Liver (tissue), 9 donors: ENCODE results near the gene TMEM218. TPM values are rescaled to one million over a fixed set of nuclear protein-coding genes. Genes with fewer than 3 reads are reported as not detected.

Source experiments
- DNase-seq: peaks from one replicate; pipeline ENCODE4 v3.0.0-alpha.2; 2017; ENCODE audit warnings: low spot score
- H3K27ac ChIP-seq, 2 donors: one replicate each; pipeline ENCODE4 v1.7.0; 2013; ENCODE audit warnings: inconsistent platforms in 2 of 2, low read length in 2 of 2, control low read depth in 1 of 2, low read depth in 1 of 2, mild to moderate bottlenecking in 1 of 2
- H3K27me3 ChIP-seq, 4 donors: one replicate each; pipeline versions ENCODE4 v1.6.1 to v1.7.0; 2013; ENCODE audit warnings: low read length in 3 of 4, inconsistent platforms in 1 of 4, mild to moderate bottlenecking in 1 of 4, moderate library complexity in 1 of 4; ENCODE audit not compliant: control insufficient read depth in 4 of 4, insufficient read depth in 4 of 4
- H3K36me3 ChIP-seq, 4 donors: one replicate each; pipeline versions ENCODE4 v1.6.1 to v1.7.0; 2013; ENCODE audit warnings: low read length in 3 of 4, mild to moderate bottlenecking in 3 of 4, low read depth in 1 of 4, moderate library complexity in 1 of 4; ENCODE audit not compliant: control insufficient read depth in 4 of 4, insufficient read depth in 3 of 4
- H3K4me1 ChIP-seq, 4 donors: one replicate each; pipeline versions ENCODE4 v1.6.1 to v1.7.0; 2013; ENCODE audit warnings: low read length in 3 of 4, mild to moderate bottlenecking in 3 of 4, moderate library complexity in 1 of 4; ENCODE audit not compliant: control insufficient read depth in 4 of 4, insufficient read depth in 4 of 4
- H3K4me3 ChIP-seq, 3 donors: one replicate each; pipeline versions ENCODE4 v1.6.1 to v1.7.0; 2013; ENCODE audit warnings: low read length in 3 of 3, control low read depth in 1 of 3, low read depth in 1 of 3, mild to moderate bottlenecking in 1 of 3
- H3K9ac ChIP-seq, 2 donors: one replicate each; pipeline ENCODE4 v1.7.0; 2013; ENCODE audit warnings: low read length in 2 of 2, mild to moderate bottlenecking in 2 of 2, moderate library complexity in 2 of 2, control low read depth in 1 of 2, low read depth in 1 of 2
- H3K9me3 ChIP-seq, 4 donors: one replicate each; pipeline versions ENCODE4 v1.6.1 to v1.7.0; 2013; ENCODE audit warnings: low read length in 3 of 4; ENCODE audit not compliant: control insufficient read depth in 4 of 4
- ATF3 ChIP-seq: IDR thresholded peaks from 2 replicates; pipeline ENCODE4 v1.6.1; 2016; ENCODE audit warnings: antibody characterized with exemption
- CTCF ChIP-seq: fragments of 150-350 bp; IDR thresholded peaks from 2 replicates; pipeline ENCODE4 v1.5.1; 2017; ENCODE audit warnings: improper control_type of control experiment, low read depth, low read length; ENCODE audit not compliant: missing input control
- EGR1 ChIP-seq, 2 donors: IDR thresholded peaks; 2 replicates each; pipeline ENCODE4 v1.6.1; 2016 to 2018; ENCODE audit warnings: antibody characterized with exemption in 2 of 2, low read depth in 2 of 2
- FOXA1 ChIP-seq: IDR thresholded peaks from 2 replicates; pipeline ENCODE4 v1.6.1; 2016; ENCODE audit warnings: antibody characterized with exemption
- FOXA2 ChIP-seq: IDR thresholded peaks from 2 replicates; pipeline ENCODE4 v1.6.1; 2016; ENCODE audit warnings: antibody characterized with exemption
- GABPA ChIP-seq, 2 donors: IDR thresholded peaks in 1 of 2; conservative IDR thresholded peaks in 1 of 2; 2 replicates each; pipeline ENCODE4 v1.6.1; 2016; ENCODE audit warnings: antibody characterized with exemption in 2 of 2, mild to moderate bottlenecking in 1 of 2, moderate library complexity in 1 of 2
- HNF4A ChIP-seq, 2 donors: conservative IDR thresholded peaks; 2 replicates each; pipeline ENCODE4 v1.6.1; 2016; ENCODE audit warnings: antibody characterized with exemption in 2 of 2, mild to moderate bottlenecking in 2 of 2
- HNF4G ChIP-seq: IDR thresholded peaks from 2 replicates; pipeline ENCODE4 v1.6.1; 2016; ENCODE audit warnings: antibody characterized with exemption
- JUND ChIP-seq, 2 donors: IDR thresholded peaks; 2 replicates each; pipeline ENCODE4 v1.6.1; 2016; ENCODE audit warnings: antibody characterized with exemption in 2 of 2
- MAX ChIP-seq: IDR thresholded peaks from 2 replicates; pipeline ENCODE4 v1.6.1; 2016; ENCODE audit warnings: antibody characterized with exemption
- NR2F2 ChIP-seq: IDR thresholded peaks from 2 replicates; pipeline ENCODE4 v1.6.1; 2016; ENCODE audit warnings: antibody characterized with exemption
- RAD21 ChIP-seq, 2 donors: IDR thresholded peaks; 2 replicates each; pipeline ENCODE4 v1.6.1; 2016; ENCODE audit warnings: antibody characterized with exemption in 2 of 2, mild to moderate bottlenecking in 2 of 2
- REST ChIP-seq: IDR thresholded peaks from 2 replicates; pipeline ENCODE4 v1.6.1; 2016; ENCODE audit warnings: antibody characterized with exemption, mild to moderate bottlenecking
- RXRA ChIP-seq, 2 donors: IDR thresholded peaks; 2 replicates each; pipeline ENCODE4 v1.6.1; 2017 to 2018; ENCODE audit warnings: antibody characterized with exemption in 2 of 2, mild to moderate bottlenecking in 1 of 2
- SP1 ChIP-seq: IDR thresholded peaks from 2 replicates; pipeline ENCODE4 v1.6.1; 2018; ENCODE audit warnings: antibody characterized with exemption, mild to moderate bottlenecking
- TAF1 ChIP-seq: conservative IDR thresholded peaks from 2 replicates; pipeline ENCODE4 v1.6.1; 2016; ENCODE audit warnings: antibody characterized with exemption, mild to moderate bottlenecking
- YY1 ChIP-seq: IDR thresholded peaks from 2 replicates; pipeline ENCODE4 v1.6.1; 2016; ENCODE audit warnings: antibody characterized with exemption, mild to moderate bottlenecking
- ZBTB33 ChIP-seq: IDR thresholded peaks from 2 replicates; pipeline ENCODE4 v1.6.1; 2016; ENCODE audit warnings: antibody characterized with exemption
- WGBS: extraction: QIAGEN DNeasy Blood & Tissue Kit; methylation state at CpG from one replicate; pipeline ENCODE4 v1.1.7; 2013; 5-methylcytosine and 5-hydroxymethylcytosine counted together
- polyA plus RNA-seq, 2 donors: library from polyadenylated mRNA; stranded (reverse) in 1 of 2; unstranded in 1 of 2; fragments of 200-250 nt in 1 of 2; fragments of >200 nt in 1 of 2; fragmentation: Nextera tagmentation in 1 of 2; extraction: Ambion mirVana in 1 of 2; gene quantifications; one replicate each; pipeline versions ENCODE4 v1.2.1 to v1.2.3, GENCODE V29; 2013 to 2015
- total RNA-seq, 2 donors: library from RNA; depleted of rRNA; stranded (reverse); fragments of >200 nt; gene quantifications; one replicate each; pipeline ENCODE4 v1.2.3, GENCODE V29; 2014
- donor health status: healthy.
- donor health status: healthy.
- donor health status: healthy.
- donor health status: healthy.
- donor health status: healthy.

The TMEM218 gene
- total and polyA plus RNA-seq, 4 donors, result 11.1 to 16.4 (median 14.1) TPM

- Histone ChIP-seq H3K4me3 (no peak overlapping the region), H3K27me3 (no peaks in the 10 kb centered on the region), H3K4me1 (no peaks in the 10 kb centered on the region), H3K36me3 (peaks cover 0 to 8% (median 4%) of the 10 kb centered on the region in 4 donors), H3K9ac (no peak overlapping the region), H3K27ac (no peak overlapping the region), H3K9me3 (no peaks in the 10 kb centered on the region)
- 91% methylated on average over 19 of the region's 19 CpGs for WGBS
- DNase-seq, result no peak
- no peak for TF ChIP-seq RXRA (IDR thresholded peaks at IDR 0.05)
- no peak for TF ChIP-seq HNF4A (conservative IDR thresholded peaks at IDR 0.05)
- no peak for TF ChIP-seq YY1
- TF ChIP-seq HNF4G, result no peak
- TF ChIP-seq JUND (IDR thresholded peaks at IDR 0.05), result no peak
- TF ChIP-seq GABPA (IDR thresholded peaks at IDR 0.05 in 1 of 2, conservative IDR thresholded peaks at IDR 0.05 in 1 of 2), result no peak
- TF ChIP-seq REST, result no peak
- no peak for TF ChIP-seq FOXA2
- no peak for TF ChIP-seq NR2F2
- no peak for TF ChIP-seq MAX
- no peak for TF ChIP-seq EGR1 (IDR thresholded peaks at IDR 0.05; ENCODE audit: low read depth in 2 of 2)
- TF ChIP-seq TAF1, result no peak
- no peak for TF ChIP-seq FOXA1
- no peak for TF ChIP-seq ATF3
- TF ChIP-seq CTCF, result no peak
- no peak for TF ChIP-seq ZBTB33
- TF ChIP-seq RAD21 (IDR thresholded peaks at IDR 0.05), result no peak
These were observed 9.4 kb downstream of the TMEM218 start for GRCh38 chr11:125102025-125102424.

GRCh38 chr11:125101596-125101995 lies 9.8 kb downstream of the TMEM218 start:
- H3K27me3 ChIP-seq, result no peaks in the 10 kb centered on the region
- H3K4me3 ChIP-seq, result no peak overlapping the region
- H3K36me3 ChIP-seq, result peaks cover 0 to 8% (median 4%) of the 10 kb centered on the region in 4 donors
- H3K4me1 ChIP-seq, result no peaks in the 10 kb centered on the region
- H3K9ac ChIP-seq, result no peak overlapping the region
- no peak overlapping the region for H3K27ac ChIP-seq
- 87% methylated on average over 3 of the region's 3 CpGs for WGBS
- DNase-seq, result no peak
- H3K9me3 ChIP-seq, result no peaks in the 10 kb centered on the region
- TF ChIP-seq ATF3, result no peak
- TF ChIP-seq FOXA1, result no peak
- TF ChIP-seq ZBTB33, result no peak
- TF ChIP-seq RAD21 (IDR thresholded peaks at IDR 0.05), result no peak
- no peak for TF ChIP-seq MAX
- no peak for TF ChIP-seq JUND (IDR thresholded peaks at IDR 0.05)
- no peak for TF ChIP-seq TAF1
- TF ChIP-seq RXRA (IDR thresholded peaks at IDR 0.05), result no peak
- TF ChIP-seq GABPA (IDR thresholded peaks at IDR 0.05 in 1 of 2, conservative IDR thresholded peaks at IDR 0.05 in 1 of 2), result no peak
- no peak for TF ChIP-seq HNF4G
- TF ChIP-seq CTCF, result no peak
- no peak for TF ChIP-seq SP1
- TF ChIP-seq NR2F2, result no peak
- TF ChIP-seq HNF4A (conservative IDR thresholded peaks at IDR 0.05), result no peak
